ENCODE measurements around the gene HMX2.

The HMX2 gene

GRCh38 chr10:123180101-123181090, 32.5 kb downstream of the HMX2 start:
- FAIRE-seq (no peak), DNase-seq (ENCODE audit: insufficient read length, low spot score) (no peak)
- no peak for TF ChIP-seq CTCF (IDR thresholded peaks at IDR 0.05; ENCODE audit: insufficient read depth, missing control alignments)

GRCh38 chr10:123183724-123184123, 35.8 kb downstream of the HMX2 start:
- FAIRE-seq: no peak
- no peak for DNase-seq (ENCODE audit: insufficient read length, low spot score)
- no peak for TF ChIP-seq CTCF (IDR thresholded peaks at IDR 0.05; ENCODE audit: insufficient read depth, missing control alignments)

- no peak for DNase-seq (ENCODE audit: insufficient read length, low spot score)
- FAIRE-seq: no peak
- no peak for TF ChIP-seq CTCF (IDR thresholded peaks at IDR 0.05; ENCODE audit: insufficient read depth, missing control alignments)
Measured at GRCh38 chr10:123187781-123188180, 39.8 kb downstream of the HMX2 start.

- FAIRE-seq (no peak), DNase-seq (ENCODE audit: insufficient read length, low spot score) (no peak)
- TF ChIP-seq CTCF (IDR thresholded peaks at IDR 0.05; ENCODE audit: insufficient read depth, missing control alignments): no peak
Measured at GRCh38 chr10:123191886-123192285, 44.0 kb downstream of the HMX2 start.

- TF ChIP-seq CTCF (IDR thresholded peaks at IDR 0.05; ENCODE audit: insufficient read depth, missing control alignments): no peak
- DNase-seq (ENCODE audit: insufficient read length, low spot score): no peak
- FAIRE-seq: no peak
Measured at GRCh38 chr10:123194056-123194455, 46.1 kb downstream of the HMX2 start.
